HK-2 (cell line): ENCODE results near the gene NCAPH2.

Experiments used
- DNase-seq: peaks from one replicate; pipeline ENCODE4 v3.0.0-alpha.2; 2018; ENCODE audit not compliant: unreplicated experiment

The NCAPH2 gene

GRCh38 chr22:50548921-50549790, 41.1 kb downstream of the NCAPH2 start:
- DNase-seq: no peak

GRCh38 chr22:50550395-50550794, 42.4 kb downstream of the NCAPH2 start:
- DNase-seq: no peak

- no peak for DNase-seq
These were observed 43.2 kb downstream of the NCAPH2 start for GRCh38 chr22:50551160-50551752.

- DNase-seq: no peak
These were observed 45.3 kb downstream of the NCAPH2 start for GRCh38 chr22:50553310-50553709.

GRCh38 chr22:50556703-50557102, 48.7 kb downstream of the NCAPH2 start:
- no peak for DNase-seq

- DNase-seq: no peak
These were observed 52.0 kb downstream of the NCAPH2 start for GRCh38 chr22:50560034-50560433.

GRCh38 chr22:50561401-50562358, 53.7 kb downstream of the NCAPH2 start:
- no peak for DNase-seq

- peak; percentile 96 for DNase-seq
These were observed 54.7 kb downstream of the NCAPH2 start, which contains the start of gene SYCE3 for GRCh38 chr22:50562523-50563412. SYCE3 (minus strand) TSS chr22:50562919; CDS start chr22:50556405, 6,514 bp downstream.

GRCh38 chr22:50563413-50564160, 55.6 kb downstream of the NCAPH2 start:
- DNase-seq: no peak

GRCh38 chr22:50564289-50564688, 56.3 kb downstream of the NCAPH2 start:
- DNase-seq: no peak

- no peak for DNase-seq
These were observed 59.8 kb downstream of the NCAPH2 start for GRCh38 chr22:50567721-50568252.

- no peak for DNase-seq
These were observed 60.6 kb downstream of the NCAPH2 start for GRCh38 chr22:50568626-50569025.

- DNase-seq: no peak
These were observed 61.0 kb downstream of the NCAPH2 start for GRCh38 chr22:50569041-50569459.

GRCh38 chr22:50569896-50570535, 62.0 kb downstream of the NCAPH2 start:
- peak; percentile 62 for DNase-seq

GRCh38 chr22:50570861-50571260, 62.8 kb downstream of the NCAPH2 start:
- DNase-seq: no peak

- DNase-seq: no peak
These were observed 63.5 kb downstream of the NCAPH2 start for GRCh38 chr22:50571264-50572175.

- DNase-seq: no peak
These were observed 64.9 kb downstream of the NCAPH2 start for GRCh38 chr22:50572965-50573364.
